H9 (cell line): Measurements from ENCODE around the gene ZFAND3. TPM values are rescaled to one million over a fixed set of nuclear protein-coding genes. Genes with fewer than 3 reads are reported as not detected.

ENCODE experiments used
- DNase-seq: peaks from one replicate; pipeline ENCODE4 v3.0.0-alpha.2; 2017
- H2AFZ ChIP-seq: one replicate; pipeline ENCODE4 v1.6.1; 2013; ENCODE audit warnings: mild to moderate bottlenecking, low read length, control low read depth, moderate library complexity
- H2AK5ac ChIP-seq: 2 replicates; pipeline ENCODE4 v1.6.1; 2013; ENCODE audit warnings: low read length, control low read depth, mixed read lengths; ENCODE audit not compliant: insufficient read length
- H2BK120ac ChIP-seq: one replicate; pipeline ENCODE4 v1.6.1; 2013; ENCODE audit warnings: low read depth, mild to moderate bottlenecking, low read length, control low read depth, inconsistent platforms; ENCODE audit not compliant: poor library complexity, severe bottlenecking
- H2BK12ac ChIP-seq: 2 replicates; pipeline ENCODE4 v1.6.1; 2013; ENCODE audit warnings: low read length, control low read depth, mixed read lengths, low read depth; ENCODE audit not compliant: insufficient read length
- H2BK15ac ChIP-seq: 2 replicates; pipeline ENCODE4 v1.6.1; 2013; ENCODE audit warnings: low read depth, low read length, control low read depth
- H2BK20ac ChIP-seq: one replicate; pipeline ENCODE4 v1.6.1; 2013; ENCODE audit warnings: low read depth, mild to moderate bottlenecking, low read length, control low read depth, inconsistent platforms; ENCODE audit not compliant: poor library complexity, severe bottlenecking
- H2BK5ac ChIP-seq: 2 replicates; pipeline ENCODE4 v1.6.1; 2013; ENCODE audit warnings: low read length, control low read depth, mixed read lengths; ENCODE audit not compliant: insufficient read length
- H3K14ac ChIP-seq: 2 replicates; pipeline ENCODE4 v1.6.1; 2013; ENCODE audit warnings: low read length, control low read depth; ENCODE audit not compliant: insufficient read depth
- H3K18ac ChIP-seq: 2 replicates; pipeline ENCODE4 v1.6.1; 2013; ENCODE audit warnings: low read depth, mild to moderate bottlenecking, mixed read lengths, low read length, control low read depth; ENCODE audit not compliant: insufficient read length
- H3K23ac ChIP-seq: 2 replicates; pipeline ENCODE4 v1.6.1; 2013; ENCODE audit warnings: low read length, control low read depth, mixed read lengths, low read depth; ENCODE audit not compliant: insufficient read length
- H3K23me2 ChIP-seq: 2 replicates; pipeline ENCODE4 v1.6.1; 2013; ENCODE audit warnings: low read depth, mild to moderate bottlenecking, mixed read lengths, low read length, control low read depth; ENCODE audit not compliant: insufficient read length, poor library complexity, severe bottlenecking
- H3K27ac ChIP-seq: 2 replicates; pipeline ENCODE4 v1.5.1; 2013; ENCODE audit warnings: low read length, control low read depth, mixed read lengths, low read depth; ENCODE audit not compliant: insufficient read length
- H3K27me3 ChIP-seq: 2 replicates; pipeline ENCODE4 v1.6.1; 2013; ENCODE audit warnings: low read length, control low read depth, inconsistent platforms; ENCODE audit not compliant: insufficient read depth
- H3K4ac ChIP-seq: 2 replicates; pipeline ENCODE4 v1.6.1; 2013; ENCODE audit warnings: low read depth, mild to moderate bottlenecking, control low read depth, inconsistent platforms, low read length, moderate library complexity
- H3K4me1 ChIP-seq: 2 replicates; pipeline ENCODE4 v1.6.1; 2013; ENCODE audit warnings: low read length, control low read depth, inconsistent platforms; ENCODE audit not compliant: insufficient read depth
- H3K4me2 ChIP-seq: 2 replicates; pipeline ENCODE4 v1.6.1; 2013; ENCODE audit warnings: low read length, control low read depth, mixed read lengths; ENCODE audit not compliant: insufficient read length, insufficient read depth
- H3K56ac ChIP-seq: 2 replicates; pipeline ENCODE4 v1.6.1; 2013; ENCODE audit warnings: low read depth, mild to moderate bottlenecking, mixed read lengths, low read length, control low read depth; ENCODE audit not compliant: insufficient read length
- H3K79me1 ChIP-seq: 2 replicates; pipeline ENCODE4 v1.6.1; 2013; ENCODE audit warnings: low read depth, mild to moderate bottlenecking, moderate library complexity, low read length, control low read depth, inconsistent platforms; ENCODE audit not compliant: insufficient read depth, poor library complexity, severe bottlenecking
- H3K79me2 ChIP-seq: 2 replicates; pipeline ENCODE4 v1.6.1; 2013; ENCODE audit warnings: low read length, control low read depth, inconsistent platforms; ENCODE audit not compliant: insufficient read depth
- H3K9ac ChIP-seq: 2 replicates; pipeline ENCODE4 v1.6.1; 2013; ENCODE audit warnings: low read length, control low read depth, mixed read lengths; ENCODE audit not compliant: insufficient read length; ENCODE audit errors: extremely low read depth
- H3K9me3 ChIP-seq: one replicate; pipeline ENCODE4 v1.6.1; 2013; ENCODE audit warnings: low read depth, low read length, inconsistent platforms; ENCODE audit not compliant: control insufficient read depth
- H3T11ph ChIP-seq: one replicate; pipeline ENCODE4 v1.6.1; 2013; ENCODE audit warnings: mild to moderate bottlenecking, low read length, control low read depth, inconsistent platforms
- H4K20me1 ChIP-seq: one replicate; pipeline ENCODE4 v1.6.1; 2013; ENCODE audit not compliant: control insufficient read depth, insufficient read length, insufficient read depth
- H4K5ac ChIP-seq: 2 replicates; pipeline ENCODE4 v1.6.1; 2013; ENCODE audit warnings: low read depth, mild to moderate bottlenecking, mixed read lengths, low read length, control low read depth; ENCODE audit not compliant: insufficient read length
- H4K8ac ChIP-seq: replicated peaks from 2 replicates; pipeline ENCODE4 v1.6.1; 2013; ENCODE audit warnings: low read length, control low read depth, mixed read lengths, low read depth; ENCODE audit not compliant: insufficient read length
- H4K91ac ChIP-seq: 2 replicates; pipeline ENCODE4 v1.6.1; 2013; ENCODE audit warnings: low read depth, mild to moderate bottlenecking, moderate library complexity, mixed read lengths, low read length, control low read depth; ENCODE audit not compliant: insufficient read length
- H3K27ac Mint-ChIP-seq, 3 experiments: 2 replicates in 2 of 3; 3 replicates in 1 of 3; pipeline ENCODE4 v1.8.0; 2020 to 2021; ENCODE audit warnings: mixed read lengths in 3 of 3, mild to moderate bottlenecking in 1 of 3, moderate library complexity in 1 of 3
- H3K27me3 Mint-ChIP-seq: 2 replicates; pipeline ENCODE4 v1.8.0; 2021; ENCODE audit warnings: low read depth, mild to moderate bottlenecking, moderate library complexity, mixed read lengths
- H3K36me3 Mint-ChIP-seq, 3 experiments: 2 replicates in 2 of 3; 3 replicates in 1 of 3; pipeline ENCODE4 v1.8.0; 2020 to 2021; ENCODE audit warnings: low read depth in 3 of 3, mixed read lengths in 3 of 3; ENCODE audit not compliant: insufficient read depth in 1 of 3
- H3K4me1 Mint-ChIP-seq, 2 experiments: 2 replicates each; pipeline ENCODE4 v1.8.0; 2020; ENCODE audit warnings: mixed read lengths in 2 of 2
- H3K4me3 Mint-ChIP-seq, 2 experiments: 2 replicates in 1 of 2; 3 replicates in 1 of 2; pipeline ENCODE4 v1.8.0; 2020 to 2021; ENCODE audit warnings: mild to moderate bottlenecking in 2 of 2, mixed read lengths in 2 of 2, moderate library complexity in 1 of 2
- H3K9me3 Mint-ChIP-seq, 2 experiments: 2 replicates in 1 of 2; 3 replicates in 1 of 2; pipeline ENCODE4 v1.8.0; 2020; ENCODE audit warnings: mild to moderate bottlenecking in 2 of 2, mixed read lengths in 2 of 2, moderate library complexity in 1 of 2
- CTCF ChIP-seq: fragments of 200-600 bp; sonication (generic); conservative IDR thresholded peaks from 3 replicates; pipeline ENCODE4 v1.8.0; 2021; ENCODE audit warnings: antibody characterized with exemption, mild to moderate bottlenecking
- WGBS: extraction: QIAGEN DNeasy Blood & Tissue Kit; methylation state at CpG from one replicate; pipeline ENCODE4 v1.1.7; 2013; ENCODE audit warnings: missing lambda C conversion rate, low lambda C conversion rate, mixed read lengths; ENCODE audit not compliant: insufficient read length; ENCODE audit errors: extremely low coverage; 5-methylcytosine and 5-hydroxymethylcytosine counted together
- total RNA-seq: library from RNA; stranded (reverse); gene quantifications from 2 replicates; pipeline ENCODE4 v1.2.1, GENCODE V29; 2021

ZFAND3 gene
- total RNA-seq, 1 experiment from 2014 or later, result 57.7 TPM

DNA sequence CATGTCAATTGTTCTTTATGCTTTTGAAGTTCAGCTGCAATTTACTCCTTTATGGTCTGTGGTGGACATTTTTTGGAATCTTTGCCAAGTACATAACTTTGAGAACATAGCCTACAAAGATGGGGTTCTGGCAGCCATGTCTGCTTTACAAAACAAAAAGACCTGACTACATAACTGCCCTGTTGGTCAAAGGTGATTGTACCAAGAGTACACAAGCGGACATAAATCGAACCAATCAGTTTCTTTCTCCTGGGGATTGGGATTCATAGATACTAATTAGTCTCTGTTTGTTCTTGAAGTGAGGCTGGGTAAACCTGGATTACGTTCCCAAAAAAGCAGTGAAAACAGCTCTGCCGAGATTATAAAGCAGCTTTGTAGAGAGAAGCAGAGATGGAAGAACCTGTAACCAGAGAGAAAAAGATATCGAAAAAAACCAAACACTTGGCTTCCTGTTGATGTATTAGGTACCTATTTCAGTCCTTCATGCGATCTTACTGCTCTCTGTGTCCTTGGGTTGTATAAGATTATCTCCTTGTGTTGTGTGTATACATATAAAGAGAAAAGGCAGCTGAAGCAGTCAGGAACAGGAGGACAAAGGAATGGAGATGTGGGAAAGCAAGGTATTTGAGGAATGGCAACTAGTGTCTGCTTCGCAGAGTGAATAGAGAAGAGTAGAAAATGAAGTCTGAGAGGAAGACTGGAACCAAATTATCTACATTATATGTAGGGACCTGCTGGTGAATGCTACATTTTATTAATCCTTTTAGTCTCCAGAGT lies 2.7 kb upstream of the ZFAND3 start:
- Histone ChIP-seq H3K56ac (no peak overlapping the region), H3K9ac (no peak overlapping the region), H3K79me1 (no peaks in the 10 kb centered on the region), H3K4me1 (no peaks in the 10 kb centered on the region; the same call in 1 of the 2 replicates), H4K5ac (no peak overlapping the region), H2BK15ac (no peak overlapping the region), H3K14ac (no peak overlapping the region), H4K20me1 (no peaks in the 10 kb centered on the region), H2BK5ac (no peak overlapping the region), H2BK120ac (no peak overlapping the region), H2BK20ac (no peak overlapping the region), H3K4ac (no peak overlapping the region), H3K9me3 (no peaks in the 10 kb centered on the region), H3K23me2 (peaks cover 3% of the 10 kb centered on the region), H3T11ph (no peak overlapping the region), H3K4me2 (no peak overlapping the region), H3K79me2 (peaks cover 15% of the 10 kb centered on the region), H2BK12ac (no peak overlapping the region), H4K91ac (no peak overlapping the region), H2AK5ac (no peak overlapping the region), H3K23ac (no peak overlapping the region), H3K27ac (no peak overlapping the region), H2AFZ (no peak overlapping the region), H3K18ac (no peak overlapping the region), H4K8ac (no peak overlapping the region), H3K27me3 (no peaks in the 10 kb centered on the region)
- WGBS, result no CpG with 5 or more reads among the region's 7 CpGs
- Mint-ChIP-seq H3K27me3 (peaks cover 10% of the 10 kb centered on the region), H3K9me3 (no peaks in the 10 kb centered on the region; a peak in 1 of 5 replicates), H3K36me3 (peaks cover 0 to 2% (median 0%) of the 10 kb centered on the region in 3 experiments; a peak in 1 of 7 replicates), H3K4me3 (peak overlapping the region in 1 of 2 experiments; percentile 1; a peak in 1 of 5 replicates), H3K27ac (no peak overlapping the region), H3K4me1 (peaks cover 23 to 28% of the 10 kb centered on the region in 2 experiments)
- TF ChIP-seq CTCF, result no peak
- no peak for DNase-seq
